ENCODE results near the gene TENT4A. TPM values are rescaled to one million over a fixed set of nuclear protein-coding genes. Genes with fewer than 3 reads are reported as not detected.

The TENT4A gene
- polyA plus RNA-seq, 10 donors = 14.1 to 24.1 (median 16.8) TPM

DNA sequence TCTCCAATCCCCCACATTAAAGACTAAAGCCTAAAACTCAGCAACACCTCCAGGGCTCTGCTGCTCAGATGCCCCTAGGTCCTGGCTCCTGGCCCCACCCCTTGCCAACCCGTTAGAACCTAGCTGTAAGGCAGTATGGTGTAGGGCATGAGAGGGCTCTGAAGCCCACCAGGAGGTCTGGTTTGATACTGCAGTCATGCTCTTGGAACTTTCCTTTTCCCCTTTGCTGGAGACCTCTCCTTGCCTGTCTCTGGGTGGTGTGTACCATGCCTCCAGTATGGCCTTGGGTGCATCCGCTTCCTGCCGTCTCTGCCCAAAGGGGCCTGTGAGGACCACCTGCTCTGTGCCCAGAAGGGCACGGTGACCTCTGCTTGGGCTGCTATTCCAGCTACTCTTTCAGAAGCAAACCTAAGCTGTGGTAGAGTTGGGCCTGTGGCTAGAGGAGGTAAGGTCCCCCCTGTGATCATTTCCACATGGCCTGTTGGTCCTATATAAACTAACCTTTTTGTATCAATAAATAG is 3.5 kb downstream of the TENT4A start:
- no peak for DNase-seq

DNA sequence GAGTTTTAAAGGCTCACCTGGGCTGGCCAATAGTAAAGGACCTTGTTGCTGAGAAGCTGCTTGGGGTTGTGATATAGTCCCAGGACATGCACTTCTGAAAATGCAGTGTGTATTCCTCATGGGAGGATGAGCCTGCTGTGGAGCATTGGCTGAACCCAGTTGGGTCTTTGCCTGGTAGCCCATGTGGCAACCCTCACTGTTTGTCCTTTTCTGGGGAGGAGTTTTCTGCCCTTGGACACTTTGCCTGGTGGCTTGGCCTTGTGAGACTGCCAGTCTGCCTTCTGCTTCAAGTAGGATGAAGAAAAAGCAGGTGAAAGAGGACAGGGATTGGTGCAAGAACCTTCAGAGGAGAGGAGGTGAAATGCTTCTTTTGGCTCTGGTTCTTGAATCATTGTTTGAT is 4.0 kb downstream of the TENT4A start:
- no peak for DNase-seq

DNA sequence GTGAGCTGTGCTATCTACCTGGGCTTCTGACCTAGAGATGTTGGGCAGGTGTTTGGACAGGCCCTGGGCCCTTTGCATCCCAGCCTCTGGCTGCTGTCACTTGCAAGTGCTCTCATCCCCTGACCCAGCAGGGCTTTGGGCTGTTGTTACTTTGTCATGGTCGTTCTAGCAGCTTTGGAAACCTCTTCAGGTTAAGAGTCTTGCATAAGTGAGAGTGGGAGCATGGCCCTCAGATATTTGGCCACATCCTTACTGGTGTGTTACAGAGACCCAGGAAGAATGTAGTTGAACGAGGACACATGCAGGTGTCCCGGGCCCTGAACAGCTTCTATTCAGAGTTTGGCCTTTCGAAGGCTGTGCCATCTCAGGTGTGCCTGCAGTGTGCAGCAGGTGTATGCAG is 4.5 kb downstream of the TENT4A start:
- DNase-seq = no peak

DNA sequence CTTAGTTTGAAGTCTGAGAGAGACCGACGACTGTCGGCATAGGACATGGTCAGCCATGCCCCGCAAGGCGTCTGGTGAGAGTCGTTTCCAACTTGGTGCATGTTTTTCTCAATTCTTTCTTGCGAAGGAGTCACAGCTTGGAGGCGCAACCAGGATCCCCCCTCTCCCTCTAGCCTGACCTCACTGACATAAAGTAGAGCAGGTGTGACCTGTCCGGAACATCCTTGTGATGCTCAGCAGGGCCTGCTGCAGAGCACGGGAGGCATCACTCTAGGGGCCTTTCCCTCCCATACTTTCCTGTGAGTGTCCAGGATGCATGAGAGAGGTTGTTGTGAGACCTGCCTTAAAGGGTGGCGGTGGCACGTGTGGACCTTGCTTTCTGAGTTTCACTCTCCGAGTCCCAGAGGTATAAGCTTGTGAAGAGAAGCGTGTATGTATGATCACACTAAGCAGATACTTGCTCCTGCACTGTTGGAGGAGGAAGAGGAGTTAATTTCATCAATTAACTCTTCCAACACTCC is 5.0 kb downstream of the TENT4A start:
- DNase-seq = no peak

DNA sequence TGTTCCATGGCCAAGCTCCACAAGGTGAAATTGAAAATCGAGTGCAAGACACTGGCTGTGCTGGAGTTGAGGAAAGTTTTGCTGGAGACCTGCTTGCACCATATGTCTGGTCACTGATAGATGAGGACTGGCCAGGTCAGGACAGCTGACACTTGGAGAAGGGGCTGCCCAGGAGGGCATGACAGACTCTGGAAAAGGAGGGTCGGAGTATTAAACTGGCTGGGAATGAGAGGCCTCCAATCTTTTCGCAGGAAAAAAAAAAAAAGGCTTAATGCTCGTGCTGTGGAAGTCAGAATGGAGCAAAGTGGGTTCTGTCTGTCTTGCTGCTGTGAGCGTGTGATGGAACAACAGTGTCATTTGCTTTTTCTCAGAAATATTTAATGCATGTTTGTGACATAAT is 5.5 kb downstream of the TENT4A start:
- DNase-seq = no peak

DNA sequence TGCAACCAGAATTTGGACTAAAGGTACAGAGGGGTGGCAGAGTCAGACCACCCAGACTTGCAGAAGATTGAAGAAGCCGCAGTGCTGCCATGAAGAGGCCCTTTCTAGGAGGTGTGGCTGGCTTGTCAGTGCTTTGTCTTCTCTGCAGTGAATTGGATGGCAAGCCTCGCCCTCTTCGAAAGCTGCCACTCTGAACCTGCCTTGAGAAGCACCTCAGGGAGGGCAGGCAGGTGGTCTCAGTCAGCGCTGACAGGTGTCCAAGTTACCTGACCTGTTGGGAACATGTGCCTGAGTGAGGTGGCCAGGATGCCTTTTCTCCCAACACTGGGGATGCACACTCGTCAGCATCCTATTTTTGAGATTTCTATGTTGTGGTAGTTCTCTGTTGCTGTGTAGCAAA is 6.2 kb downstream of the TENT4A start:
- no peak for DNase-seq

DNA sequence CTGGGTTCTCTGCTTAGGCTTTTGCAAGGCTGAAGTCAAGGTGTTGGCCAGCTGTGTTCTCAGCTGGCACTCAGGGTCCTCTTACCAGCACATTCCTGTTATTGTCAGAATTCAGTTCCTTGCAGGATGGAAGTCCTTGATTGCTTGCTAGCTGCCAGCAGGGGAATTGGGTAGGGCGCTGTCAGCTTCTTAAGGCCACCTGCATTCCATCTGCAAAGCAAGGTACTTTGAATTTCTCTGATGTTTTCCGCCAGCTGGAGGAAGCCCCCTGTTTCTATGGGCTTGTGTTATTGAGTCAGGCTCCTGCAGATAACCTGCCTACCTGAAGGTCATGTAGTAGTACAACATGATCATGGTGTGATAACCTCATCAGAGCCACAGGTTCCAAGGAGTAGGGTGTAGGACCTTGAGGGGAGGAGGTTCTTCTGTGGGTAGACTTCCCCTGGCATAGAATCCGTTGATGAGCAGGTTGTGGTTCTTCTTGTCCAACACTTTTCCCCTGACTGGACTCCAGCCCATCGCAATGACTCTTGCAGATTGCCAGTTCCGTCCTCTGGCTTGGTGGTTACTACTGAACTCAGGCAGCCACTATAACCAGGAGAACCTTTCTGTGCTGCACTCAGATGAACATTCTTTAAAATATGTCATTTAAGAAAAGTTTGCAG is 6.8 kb downstream of the TENT4A start:
- no peak for DNase-seq

DNA sequence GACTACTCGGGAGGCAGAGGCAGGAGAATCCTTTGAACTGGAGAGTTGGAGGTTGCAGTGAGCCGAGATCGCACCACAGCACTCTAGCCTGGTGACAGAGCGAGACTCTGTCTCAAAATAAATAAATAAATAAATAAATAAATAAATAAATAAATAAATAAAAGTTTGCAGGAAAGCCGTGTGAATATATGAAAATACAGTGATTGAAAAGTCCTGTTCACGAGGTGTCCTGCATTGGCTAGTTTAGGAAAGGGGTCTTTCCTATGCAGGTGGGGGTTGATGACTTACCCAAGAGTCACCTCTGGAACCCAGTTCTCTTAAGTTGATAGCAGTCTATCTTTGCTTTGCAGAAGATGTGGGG is 7.3 kb downstream of the TENT4A start:
- no peak for DNase-seq

DNA sequence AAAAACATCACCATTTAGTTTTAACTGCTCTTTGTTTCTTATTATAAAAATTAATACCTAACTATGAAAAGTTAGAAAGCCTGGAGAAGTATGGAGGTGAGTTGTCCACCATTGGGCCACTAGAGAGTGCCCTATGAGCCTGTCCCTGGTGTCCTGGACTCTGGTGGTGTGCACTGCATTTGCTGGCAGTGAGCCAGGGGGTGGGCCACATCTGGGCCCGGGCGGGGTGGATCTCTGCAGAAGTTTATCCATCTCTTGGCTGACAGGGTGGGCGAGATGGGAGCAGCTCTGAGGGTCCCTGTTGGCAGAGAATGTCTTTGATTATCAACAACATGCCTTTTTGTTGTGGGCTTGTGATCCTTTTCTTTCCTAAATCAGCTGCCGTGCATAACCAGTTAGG is 8.2 kb downstream of the TENT4A start:
- no peak for DNase-seq

DNA sequence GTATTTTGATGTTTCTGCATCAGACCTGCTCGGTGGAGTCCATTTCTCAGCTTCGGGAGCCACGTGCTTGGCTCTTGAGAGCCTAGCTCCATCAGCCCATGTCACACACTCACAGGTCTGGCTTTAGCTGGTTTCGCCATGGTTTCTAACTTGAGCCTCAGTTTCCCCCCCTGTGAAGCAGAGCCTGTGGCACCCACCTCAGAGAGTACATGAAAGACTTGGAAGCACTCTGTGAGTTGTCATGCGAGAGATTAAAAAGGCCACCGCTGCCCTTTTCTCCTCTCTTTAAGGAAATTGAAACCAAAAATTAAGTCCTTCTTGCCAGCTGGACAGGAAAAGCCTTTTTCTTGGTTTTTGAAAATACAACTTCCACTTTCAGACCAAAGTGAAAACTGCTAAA is 8.8 kb downstream of the TENT4A start:
- DNase-seq = peak in 2 of 3 donors; percentile 49 to 60

DNA sequence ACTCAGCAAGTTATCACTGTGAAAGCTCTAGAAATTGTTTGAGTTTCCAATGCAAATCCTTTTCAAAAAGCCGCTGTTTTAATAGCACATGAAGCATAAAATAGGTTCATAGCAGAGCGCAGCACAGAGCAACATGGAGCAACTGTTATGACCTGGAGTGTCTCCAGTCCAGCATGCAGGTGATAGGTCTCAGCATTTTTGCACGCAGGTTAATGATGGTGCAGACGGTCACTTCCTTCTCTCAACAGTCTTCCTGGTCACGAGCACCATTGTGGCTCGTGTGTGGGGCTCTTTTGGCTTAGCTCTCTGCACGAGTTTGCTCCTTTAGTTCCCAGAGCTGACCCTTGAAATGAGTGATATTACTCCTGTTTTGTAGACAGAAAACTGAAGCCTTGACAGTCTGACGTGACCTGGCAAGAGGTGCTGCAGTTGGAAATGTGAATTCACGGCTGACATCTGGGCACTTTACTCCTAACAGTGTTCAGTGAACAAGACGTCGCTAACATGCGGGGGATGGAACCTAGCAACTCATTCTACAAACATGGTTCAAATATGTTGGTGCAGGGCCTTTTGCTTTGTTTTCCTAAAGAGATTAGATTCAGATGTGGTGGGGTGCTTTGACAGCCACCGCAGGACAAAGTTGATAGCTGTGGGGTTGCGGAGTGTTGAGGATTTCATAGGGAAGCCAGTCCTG is 10.0 kb downstream of the TENT4A start:
- DNase-seq = no peak

DNA sequence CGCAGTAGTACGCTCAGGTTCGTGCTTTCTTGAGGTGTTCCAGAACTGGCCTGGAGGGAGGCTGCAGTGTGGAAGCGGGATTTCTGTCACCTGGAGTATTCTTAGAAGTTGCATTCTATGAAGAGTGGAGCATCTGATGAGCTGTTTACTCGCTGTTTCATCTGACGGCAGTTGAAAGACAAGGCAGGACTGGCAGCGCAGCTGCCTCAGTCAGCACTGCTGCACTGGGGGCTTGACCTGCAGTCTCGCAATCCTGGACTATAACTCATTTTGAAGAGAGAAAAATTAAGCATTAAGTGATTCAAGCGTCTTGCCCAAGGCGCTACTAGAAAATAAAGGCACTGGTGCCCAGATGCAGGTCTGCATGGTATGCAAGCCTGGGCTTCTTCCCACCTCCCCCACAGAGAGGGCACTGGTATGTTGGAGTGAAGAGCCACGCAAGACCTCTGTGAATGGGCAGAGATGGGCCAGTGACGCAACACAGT is 10.6 kb downstream of the TENT4A start:
- no peak for DNase-seq

DNA sequence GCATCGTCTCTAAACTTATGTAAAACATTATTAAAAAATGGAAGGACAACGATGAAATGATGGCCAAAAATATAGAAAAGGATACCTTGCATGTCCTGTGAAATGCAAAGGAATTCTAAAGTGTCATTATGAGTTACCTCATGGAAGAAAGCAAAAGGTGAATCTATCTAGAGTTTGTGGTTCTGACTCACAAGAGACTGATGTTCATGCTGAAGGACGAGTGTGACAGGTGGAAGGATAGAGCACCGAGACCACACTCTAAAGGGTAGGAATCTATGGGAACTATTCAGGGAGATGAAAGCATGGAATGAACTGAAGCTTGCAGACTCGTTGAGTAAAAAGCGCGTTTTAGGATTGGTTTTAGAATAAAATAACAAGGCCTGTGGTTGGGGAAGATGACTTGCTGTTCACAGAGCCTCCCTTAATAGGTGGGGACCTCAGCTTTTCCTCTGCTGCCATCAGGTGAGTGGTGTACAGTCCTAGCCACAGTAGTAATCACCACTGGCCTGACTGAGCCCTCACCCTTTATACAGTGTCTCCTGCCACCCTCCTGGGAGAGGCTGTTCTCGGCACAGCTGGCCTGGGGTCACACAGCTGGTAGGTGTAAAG is 11.2 kb downstream of the TENT4A start:
- DNase-seq = no peak

DNA sequence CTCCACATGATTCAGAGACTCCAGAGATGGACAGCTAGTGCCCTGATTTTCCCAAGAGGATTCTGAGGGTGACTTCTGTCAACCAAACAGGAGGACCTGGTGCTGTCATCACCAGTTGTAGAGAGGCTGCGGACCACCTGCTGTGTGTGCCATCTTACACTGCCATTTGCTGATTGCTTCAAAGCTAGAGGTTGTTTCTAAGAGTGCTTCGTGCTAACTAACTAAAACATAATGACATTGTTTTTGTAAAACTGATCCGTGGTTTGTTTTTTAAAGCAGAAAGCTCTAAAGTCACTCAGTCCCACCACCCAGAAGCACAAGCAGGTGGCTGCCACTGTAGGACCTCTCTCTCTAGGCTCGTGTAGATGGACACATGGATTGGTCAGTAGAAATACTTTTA is 12.2 kb downstream of the TENT4A start:
- DNase-seq = no peak

DNA sequence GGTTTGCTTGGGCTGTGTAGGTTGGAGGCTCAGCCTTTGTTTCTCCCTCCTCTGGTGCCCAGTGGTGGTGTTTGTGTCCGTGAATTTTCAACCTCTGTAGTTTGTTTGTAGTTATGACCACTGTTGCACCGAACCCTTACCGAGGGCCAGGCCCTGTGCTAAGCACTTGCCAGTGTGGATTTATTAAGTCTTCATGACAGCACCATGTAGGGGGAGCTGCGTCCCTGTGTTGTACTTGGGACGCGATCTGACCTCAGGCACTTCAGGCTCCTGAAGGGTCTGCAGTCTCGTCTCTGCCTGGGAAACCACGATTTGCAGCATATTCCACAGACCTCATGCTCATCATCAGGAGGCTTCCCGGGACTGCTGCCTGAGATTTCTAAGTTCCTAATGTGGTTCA is 12.8 kb downstream of the TENT4A start:
- no peak for DNase-seq

DNA sequence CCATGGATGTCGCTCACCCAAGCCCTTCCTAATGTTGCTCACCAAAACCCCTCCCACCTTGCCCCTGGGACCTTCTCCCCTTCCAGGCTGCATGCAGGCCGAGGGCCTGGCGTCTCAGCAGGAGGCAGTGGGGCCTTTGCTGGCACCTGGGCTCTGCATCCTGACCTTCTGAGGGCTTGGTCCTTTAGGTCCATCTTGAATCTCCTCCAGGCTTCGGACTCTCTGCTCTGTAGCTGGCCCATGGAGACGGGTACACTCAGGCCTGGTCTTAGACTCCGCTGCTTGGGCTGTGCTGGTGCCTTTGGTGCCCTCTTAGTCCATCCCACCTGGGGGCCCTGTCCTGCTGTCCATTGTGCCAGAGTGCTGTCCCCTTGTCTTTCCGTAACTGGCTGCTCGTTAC is 14.0 kb downstream of the TENT4A start:
- DNase-seq = no peak

DNA sequence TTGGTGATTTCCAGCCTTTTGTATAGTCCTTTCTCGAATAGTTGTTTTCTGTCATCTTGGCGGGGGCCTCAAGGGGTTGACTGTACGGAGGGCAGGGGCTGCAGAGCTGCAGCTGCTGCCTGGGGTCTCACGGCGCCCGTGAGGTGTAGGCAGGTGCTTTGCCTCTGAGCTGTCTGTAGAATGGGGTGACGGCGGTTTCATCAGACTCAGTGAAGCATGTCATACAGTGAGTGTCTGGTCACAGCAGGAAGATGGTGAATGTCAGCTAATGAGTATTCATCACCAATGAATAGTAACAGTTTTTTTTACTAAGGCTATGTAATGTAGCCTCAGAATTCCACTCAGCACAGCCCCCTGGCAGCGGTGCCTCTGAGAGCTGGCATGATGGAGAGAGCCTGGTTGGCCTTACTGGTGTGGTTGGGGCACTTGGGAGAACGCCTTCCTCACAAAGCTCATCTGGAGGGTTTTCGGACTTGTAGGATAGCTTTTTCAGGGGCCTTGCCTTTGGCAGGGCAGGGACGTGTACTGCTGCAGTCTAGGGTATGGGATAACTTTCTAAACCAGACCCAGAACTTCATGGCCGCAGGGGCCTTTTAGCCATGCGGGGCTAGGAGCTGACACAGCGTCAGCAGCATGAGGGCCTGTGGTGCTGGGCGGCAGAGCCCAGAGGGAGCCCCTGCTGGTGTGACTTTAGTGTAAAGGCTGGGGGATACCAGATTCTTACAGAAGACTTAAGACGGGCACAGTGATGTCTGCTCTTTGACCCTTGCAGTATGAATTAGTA is 15.0 kb downstream of the TENT4A start:
- no peak for DNase-seq

DNA sequence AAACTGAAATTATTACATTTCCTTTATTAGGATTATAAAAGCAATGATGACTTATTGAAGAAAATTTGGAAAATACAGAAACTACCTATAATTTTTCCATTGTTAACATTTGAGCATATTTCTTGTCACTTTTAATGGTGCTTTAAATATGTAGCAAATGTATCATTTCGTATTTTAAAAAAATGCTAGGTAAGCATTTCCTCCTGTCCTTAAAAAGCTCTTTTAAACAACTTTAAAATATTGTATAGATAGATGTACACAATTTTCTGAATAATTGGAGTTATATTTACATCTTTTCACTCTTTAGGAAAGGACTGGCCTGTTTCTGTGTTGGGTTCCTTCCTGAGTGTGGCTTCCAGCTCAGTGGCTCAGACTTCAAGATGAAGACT is 15.6 kb downstream of the TENT4A start:
- no peak for DNase-seq

DNA sequence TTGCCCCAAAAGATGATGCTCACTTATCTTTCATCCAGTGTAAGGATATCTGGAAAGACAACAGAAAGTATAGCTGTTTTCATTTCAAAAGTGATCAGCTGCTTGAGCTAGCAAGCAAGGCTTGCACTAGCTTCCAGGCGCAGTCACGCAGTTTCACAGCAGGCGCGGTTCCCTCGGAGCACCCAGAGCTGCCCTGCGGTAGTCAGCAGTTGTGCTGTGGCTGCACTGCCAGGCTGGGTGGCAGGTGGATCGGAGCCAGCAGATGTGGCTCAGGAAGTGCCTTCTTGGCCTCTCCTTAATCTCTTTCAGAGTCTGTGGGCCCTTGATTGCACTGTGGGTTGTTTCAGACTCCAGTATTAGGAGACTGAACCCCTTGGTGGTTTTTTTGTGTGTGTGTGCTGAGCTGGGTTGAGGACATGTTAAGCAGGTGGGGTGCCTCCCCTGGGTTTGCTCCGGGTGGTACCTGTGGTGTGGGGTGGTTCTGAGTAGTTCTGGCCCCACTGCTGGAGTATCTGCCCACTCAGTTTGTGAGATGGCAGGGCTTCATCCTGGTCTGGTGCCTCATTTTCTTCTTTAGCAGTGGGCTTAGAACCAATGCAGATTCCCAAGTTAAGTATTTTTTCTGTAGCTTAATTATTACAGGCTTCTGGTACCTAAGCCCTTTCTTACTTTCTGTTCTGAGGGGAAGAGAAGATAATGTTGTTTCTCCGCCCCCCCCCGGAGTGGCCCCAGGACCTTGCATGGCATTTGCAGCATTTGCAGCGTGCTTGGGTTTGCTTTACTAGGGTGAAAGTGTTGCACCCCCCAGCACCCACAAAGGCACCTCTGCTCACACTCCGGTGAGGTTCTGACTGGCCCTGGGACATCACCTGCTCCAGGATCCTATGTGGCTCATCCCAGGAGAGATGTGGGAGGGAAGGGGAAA is 16.4 kb downstream of the TENT4A start:
- no peak for DNase-seq

DNA sequence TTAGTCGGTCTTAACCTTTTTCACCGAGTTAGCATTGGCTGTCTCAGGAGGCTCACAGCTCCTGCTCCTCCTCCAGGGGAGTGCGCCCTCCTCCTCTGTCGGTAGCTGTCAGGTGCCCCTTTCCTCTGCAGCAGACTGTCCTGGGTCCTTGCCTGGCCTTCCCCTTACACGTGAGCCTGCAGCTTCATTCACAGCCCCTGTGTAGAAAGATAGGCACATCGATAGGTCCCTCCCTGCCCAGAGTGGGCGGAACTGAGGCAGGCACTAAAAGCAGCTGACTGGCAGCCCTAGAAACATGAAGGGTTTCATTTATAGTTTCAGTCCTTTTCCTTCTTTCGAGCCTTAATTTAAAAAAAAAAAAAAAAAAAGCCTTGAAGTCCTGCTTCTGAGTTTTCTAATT is 17.2 kb downstream of the TENT4A start:
- DNase-seq = no peak

DNA sequence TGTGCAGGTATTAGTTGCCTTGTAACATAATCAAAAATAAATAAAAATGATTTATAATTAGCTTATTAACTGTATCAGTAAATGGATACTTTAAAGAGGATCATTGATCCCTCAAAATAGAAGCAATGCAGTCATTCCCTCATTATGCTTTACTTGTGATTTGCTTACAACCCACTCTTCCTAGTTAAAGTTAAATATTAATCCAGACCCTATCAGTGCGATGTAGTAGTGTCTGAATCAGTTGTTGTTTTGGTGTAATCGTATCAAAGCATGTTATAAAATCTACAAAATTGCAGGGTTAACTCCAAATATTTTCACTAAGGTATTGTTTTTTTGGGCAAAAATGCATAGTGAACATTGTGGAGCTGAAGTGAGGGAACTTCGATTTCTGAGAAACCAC is 17.6 kb downstream of the TENT4A start:
- DNase-seq = no peak
